NCI-H526 treated with DMSO at 0.1 percent for 48 hours (cell line): ENCODE results near the gene KPNA3.
A peak's percentile ranks its signal among the peaks of the same experiment; 100 is the strongest.

Experiments
- DNase-seq: peaks from one replicate; lab custom pipeline; 2025; lab: John Stamatoyannopoulos, UW

Gene KPNA3

GRCh38 chr13:49678191-49678914, 114.1 kb downstream of the KPNA3 start:
- no peak for DNase-seq

GRCh38 chr13:49676581-49677298, 115.7 kb downstream of the KPNA3 start:
- no peak for DNase-seq

- DNase-seq = no peak
Measured at GRCh38 chr13:49670828-49671227, 121.7 kb downstream of the KPNA3 start.

- DNase-seq = peak; percentile 59
Measured at GRCh38 chr13:49669735-49670309, 122.7 kb downstream of the KPNA3 start.

- no peak for DNase-seq
Measured at GRCh38 chr13:49667773-49668172, 124.7 kb downstream of the KPNA3 start.

GRCh38 chr13:49664606-49665005, 127.9 kb downstream of the KPNA3 start:
- DNase-seq = no peak

- DNase-seq = no peak
Measured at GRCh38 chr13:49657241-49657641, 135.2 kb downstream of the KPNA3 start.

GRCh38 chr13:49655906-49656305, 136.6 kb downstream of the KPNA3 start:
- no peak for DNase-seq

- DNase-seq = no peak
Measured at GRCh38 chr13:49654011-49654410, 138.5 kb downstream of the KPNA3 start.

GRCh38 chr13:49653478-49653877, 139.0 kb downstream of the KPNA3 start:
- no peak for DNase-seq

- peak; percentile 54 for DNase-seq
Measured at GRCh38 chr13:49652355-49653305, 139.9 kb downstream of the KPNA3 start.

- no peak for DNase-seq
Measured at GRCh38 chr13:49651570-49652354, 140.7 kb downstream of the KPNA3 start.

- DNase-seq = no peak
Measured at GRCh38 chr13:49649963-49650312, 142.5 kb downstream of the KPNA3 start.
